T-helper 17 cell (primary cell): ENCODE data around the gene RNF150. TPM values are rescaled to one million over a fixed set of nuclear protein-coding genes. Genes with fewer than 3 reads are reported as not detected.
A peak's percentile ranks its signal among the peaks of the same experiment; 100 is the strongest.

ENCODE experiments used
- ATAC-seq: fragments of 150-1000 bp; cut with Tn5 transposase; 2 replicates; pipeline ENCODE4 v1.10.0; 2021; ENCODE audit warnings: mild to moderate bottlenecking, moderate library complexity
- DNase-seq, 3 donors: peaks; one replicate each; pipeline versions ENCODE4 v3.0.0 to v3.0.0-alpha.2; 2020 to 2021
- H3K9me3 ChIP-seq: one replicate; pipeline ENCODE4 v1.7.0; 2013; ENCODE audit warnings: low read length, mild to moderate bottlenecking; ENCODE audit not compliant: control insufficient read depth, poor library complexity, severe bottlenecking
- H3K27ac Mint-ChIP-seq: one replicate; pipeline ENCODE4 v1.8.0; 2022; ENCODE audit warnings: mild to moderate bottlenecking, moderate library complexity, mixed read lengths
- H3K27me3 Mint-ChIP-seq: one replicate; pipeline ENCODE4 v1.8.0; 2022; ENCODE audit warnings: mixed read lengths
- H3K36me3 Mint-ChIP-seq: one replicate; pipeline ENCODE4 v1.8.0; 2022; ENCODE audit warnings: low read depth, mixed read lengths
- H3K4me1 Mint-ChIP-seq: one replicate; pipeline ENCODE4 v1.8.0; 2022; ENCODE audit warnings: mild to moderate bottlenecking, mixed read lengths
- H3K4me3 Mint-ChIP-seq: one replicate; pipeline ENCODE4 v1.8.0; 2022; ENCODE audit warnings: mild to moderate bottlenecking, moderate library complexity, mixed read lengths
- total RNA-seq, 4 donors: library from RNA in 2 of 4; stranded (reverse) in 2 of 4; gene quantifications; one replicate each; pipeline ENCODE4 v1.2.3 and lab custom pipeline; 2022 to 2026

RNF150 gene
- total RNA-seq, 2 donors from 2014 or later, result not detected

DNA sequence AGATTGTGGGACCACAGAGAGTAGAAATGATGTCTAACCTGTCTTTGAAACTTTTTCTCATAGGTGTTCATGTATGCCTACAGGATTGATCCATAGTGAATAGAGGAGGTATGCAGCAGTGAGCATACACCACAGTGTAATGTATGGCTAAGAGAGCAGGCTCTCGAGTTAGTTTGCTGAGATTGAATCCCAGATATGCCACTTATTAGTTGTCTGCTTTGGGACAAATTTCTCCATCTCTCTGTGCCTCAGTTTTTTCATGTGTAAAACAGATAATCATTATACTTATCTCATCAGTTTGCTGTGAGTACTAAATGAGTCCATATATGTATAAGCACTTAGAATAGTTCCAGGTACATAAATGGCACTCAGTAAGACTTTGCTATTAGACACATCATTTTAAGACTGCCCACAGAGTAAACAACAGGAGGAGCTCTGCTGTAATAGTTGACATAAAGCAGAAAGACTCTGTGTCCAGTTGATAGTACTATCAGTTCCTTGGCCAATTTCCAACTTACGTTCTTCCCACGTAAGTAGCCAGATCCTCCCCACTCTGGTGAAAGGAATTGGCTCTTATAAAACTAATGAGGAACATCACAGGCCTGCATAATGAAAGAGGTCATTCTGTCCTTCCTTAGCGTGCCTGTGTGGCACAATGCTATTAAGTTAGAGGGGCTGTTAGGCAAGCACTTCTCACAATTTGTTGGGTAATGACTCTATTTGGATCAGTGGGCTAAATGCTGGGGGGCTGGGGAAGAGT, 20.7 kb upstream of the RNF150 start:
- Mint-ChIP-seq H3K36me3 (no peaks in the 10 kb centered on the region), H3K27me3 (peaks cover 25% of the 10 kb centered on the region), H3K4me1 (no peaks in the 10 kb centered on the region), H3K27ac (no peak overlapping the region), H3K4me3 (no peak overlapping the region)
- ATAC-seq (no peak), DNase-seq (no peak)
- H3K9me3 ChIP-seq, result no peaks in the 10 kb centered on the region

DNA sequence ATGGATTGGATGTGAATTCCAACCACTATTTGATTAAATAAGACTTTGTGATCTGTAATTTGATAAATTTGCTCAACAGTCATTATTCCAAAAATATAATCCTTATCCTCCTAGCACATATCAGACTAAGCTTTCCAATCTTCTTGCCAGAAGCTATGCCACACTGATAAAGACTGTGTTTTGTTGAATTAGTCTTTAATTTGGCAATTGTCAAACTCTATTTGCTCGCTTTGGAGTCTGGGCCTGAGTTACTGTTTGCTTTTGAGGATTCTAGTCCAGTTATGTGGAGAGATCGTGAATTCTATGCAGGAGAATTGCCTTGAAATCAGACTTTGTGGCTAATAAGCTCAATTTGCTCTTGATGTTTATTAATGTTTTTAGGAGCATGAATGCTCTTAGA, 10.9 kb upstream of the RNF150 start:
- ATAC-seq, result no peak
- no peaks in the 10 kb centered on the region for H3K9me3 ChIP-seq
- no peak for DNase-seq
- Mint-ChIP-seq H3K4me3 (no peak overlapping the region), H3K4me1 (no peaks in the 10 kb centered on the region), H3K27me3 (peaks cover 7% of the 10 kb centered on the region), H3K36me3 (no peaks in the 10 kb centered on the region), H3K27ac (no peak overlapping the region)

DNA sequence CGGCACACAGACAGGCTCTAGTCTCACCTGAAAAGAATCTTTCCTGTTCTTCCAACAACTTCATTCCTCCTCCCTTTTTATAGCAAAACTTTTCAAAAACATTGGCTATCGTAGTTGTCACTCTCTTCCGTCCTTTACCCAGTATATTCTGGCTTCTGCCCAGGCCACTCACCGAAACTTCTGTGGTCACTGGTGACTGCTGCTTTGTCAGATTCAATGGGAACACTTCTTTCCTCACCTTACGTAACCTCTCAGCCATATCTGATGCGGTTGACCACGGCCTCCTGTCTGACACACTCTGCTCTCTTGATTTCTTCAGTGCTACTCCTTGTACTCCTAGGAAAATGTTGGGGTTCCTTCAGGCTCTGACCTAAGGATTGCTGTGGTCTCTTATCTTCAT, 9.2 kb upstream of the RNF150 start:
- H3K4me1 Mint-ChIP-seq, result no peaks in the 10 kb centered on the region
- peaks cover 7% of the 10 kb centered on the region for H3K27me3 Mint-ChIP-seq
- ATAC-seq (no peak), DNase-seq (no peak)
- no peaks in the 10 kb centered on the region for H3K9me3 ChIP-seq
- no peak overlapping the region for H3K4me3 Mint-ChIP-seq
- no peak overlapping the region for H3K27ac Mint-ChIP-seq
- no peaks in the 10 kb centered on the region for H3K36me3 Mint-ChIP-seq

DNA sequence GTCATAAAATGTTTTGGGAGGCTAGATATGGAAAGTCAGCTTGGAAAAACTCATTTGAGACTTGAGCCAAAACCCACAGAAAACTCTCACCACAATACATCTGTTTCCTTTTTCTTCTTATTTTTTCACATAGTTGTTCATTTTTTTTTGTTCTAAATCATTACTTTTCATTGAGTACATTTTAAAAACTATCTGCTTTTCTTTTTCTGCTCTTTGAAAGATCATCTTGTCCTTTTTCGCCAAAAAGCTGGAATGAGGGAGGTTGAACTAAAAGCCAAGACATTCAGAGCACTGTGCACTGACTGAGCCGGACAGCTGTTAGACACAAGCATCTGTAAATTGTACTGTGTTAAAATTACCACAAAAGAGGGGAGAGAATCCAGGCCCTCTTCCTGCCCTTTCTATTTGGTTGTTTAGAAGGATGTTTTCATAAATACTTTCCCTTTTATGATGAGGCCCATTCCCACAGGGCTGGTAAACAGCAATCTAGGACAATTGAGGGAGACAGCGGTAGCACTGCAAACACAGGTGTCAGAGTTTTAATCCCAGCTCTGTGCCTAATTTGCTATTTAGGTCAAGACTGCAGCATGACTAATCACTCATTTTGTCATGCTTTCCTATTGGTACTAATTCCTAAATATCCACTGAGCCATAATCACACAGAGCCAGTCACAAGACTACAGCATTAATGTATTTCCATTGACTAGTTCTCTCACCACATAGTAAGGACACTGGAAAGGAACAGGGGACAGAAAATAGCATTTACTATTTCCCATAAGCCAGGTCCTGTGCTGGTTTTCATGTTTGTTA, 7.3 kb upstream of the RNF150 start:
- ATAC-seq (no peak), DNase-seq (no peak)
- Mint-ChIP-seq H3K27ac (no peak overlapping the region), H3K36me3 (no peaks in the 10 kb centered on the region), H3K4me1 (no peaks in the 10 kb centered on the region), H3K4me3 (no peak overlapping the region), H3K27me3 (peaks cover 24% of the 10 kb centered on the region)
- no peaks in the 10 kb centered on the region for H3K9me3 ChIP-seq

DNA sequence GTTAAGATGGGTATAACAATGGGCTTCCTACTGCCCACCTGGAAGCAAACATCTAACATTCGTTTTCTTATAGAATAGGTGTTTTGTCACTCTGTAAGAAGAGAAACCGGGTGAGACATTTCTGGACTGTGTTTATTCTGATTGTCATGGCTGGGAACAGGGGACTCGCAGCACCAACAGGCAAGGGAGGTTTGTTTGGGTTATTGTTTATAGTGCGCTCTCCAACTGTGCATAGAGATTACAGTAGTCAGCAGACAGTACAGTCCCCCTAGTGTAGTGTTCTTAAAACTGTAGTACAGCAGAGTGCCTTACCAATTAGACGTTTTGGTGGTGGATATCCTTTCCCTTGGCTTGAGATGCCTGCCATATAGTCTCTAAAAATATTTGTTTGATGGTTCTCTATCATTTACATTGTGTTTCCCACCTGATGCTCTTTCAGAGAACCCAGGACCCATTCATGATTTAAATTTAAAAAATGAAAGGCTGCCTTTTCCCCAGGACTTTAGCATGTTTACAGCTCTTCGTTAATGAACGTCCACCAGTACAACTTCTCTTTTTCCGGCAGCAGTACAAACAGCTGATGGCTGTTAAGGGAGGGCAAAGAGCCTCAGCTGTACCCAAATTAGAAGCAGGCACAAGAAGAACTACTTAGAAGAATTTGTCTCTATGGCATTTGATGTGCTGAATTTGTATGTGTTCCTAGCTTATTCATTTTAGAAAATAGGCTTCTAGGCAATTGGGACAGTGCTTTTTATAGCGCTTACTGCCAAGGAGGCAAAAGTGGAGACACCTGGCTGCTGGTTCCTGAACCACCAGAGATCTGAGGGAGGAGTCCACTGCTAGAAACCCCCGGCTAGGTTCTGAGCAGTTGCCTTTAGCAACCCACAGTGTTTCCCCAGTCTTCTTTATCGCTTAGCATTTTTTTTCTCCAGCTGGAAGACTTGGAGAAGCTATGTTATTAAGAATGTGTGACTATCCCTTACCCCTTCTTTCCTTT, 1.0 kb upstream of the RNF150 start:
- Mint-ChIP-seq H3K27ac (no peak overlapping the region), H3K36me3 (peaks cover 2% of the 10 kb centered on the region), H3K4me3 (peak overlapping the region; percentile 93), H3K4me1 (peaks cover 11% of the 10 kb centered on the region), H3K27me3 (peaks cover 73% of the 10 kb centered on the region)
- no peaks in the 10 kb centered on the region for H3K9me3 ChIP-seq
- DNase-seq, result no peak
- no peak for ATAC-seq

DNA sequence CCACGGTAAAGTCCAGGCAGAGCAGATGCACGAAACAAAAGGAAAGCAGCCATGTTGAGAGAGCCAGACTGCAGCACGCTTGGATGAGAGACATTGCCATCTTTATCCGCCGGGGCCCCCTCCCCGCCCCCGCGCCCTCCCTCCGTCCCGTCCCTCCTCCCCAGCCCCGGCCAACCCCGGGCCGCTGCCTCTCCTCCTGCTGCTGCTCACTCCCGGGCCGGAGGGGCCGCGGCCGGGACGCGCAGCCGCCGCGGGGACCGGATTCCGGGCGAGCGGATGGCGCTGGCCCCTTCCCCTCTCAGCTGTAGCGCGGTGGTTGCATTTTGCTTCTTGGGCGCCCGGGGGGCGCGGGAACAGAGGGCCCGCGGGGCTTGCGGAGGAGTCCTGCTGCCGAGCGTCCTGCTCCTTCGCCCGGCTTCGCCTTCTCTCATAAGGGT, 542 bp downstream of the RNF150 start:
- DNase-seq (no peak), ATAC-seq (no peak)
- H3K36me3 Mint-ChIP-seq, result peaks cover 2% of the 10 kb centered on the region
- peaks cover 11% of the 10 kb centered on the region for H3K4me1 Mint-ChIP-seq
- H3K4me3 Mint-ChIP-seq, result peak overlapping the region; percentile 93
- peaks cover 89% of the 10 kb centered on the region for H3K27me3 Mint-ChIP-seq
- no peak overlapping the region for H3K27ac Mint-ChIP-seq
- no peaks in the 10 kb centered on the region for H3K9me3 ChIP-seq

DNA sequence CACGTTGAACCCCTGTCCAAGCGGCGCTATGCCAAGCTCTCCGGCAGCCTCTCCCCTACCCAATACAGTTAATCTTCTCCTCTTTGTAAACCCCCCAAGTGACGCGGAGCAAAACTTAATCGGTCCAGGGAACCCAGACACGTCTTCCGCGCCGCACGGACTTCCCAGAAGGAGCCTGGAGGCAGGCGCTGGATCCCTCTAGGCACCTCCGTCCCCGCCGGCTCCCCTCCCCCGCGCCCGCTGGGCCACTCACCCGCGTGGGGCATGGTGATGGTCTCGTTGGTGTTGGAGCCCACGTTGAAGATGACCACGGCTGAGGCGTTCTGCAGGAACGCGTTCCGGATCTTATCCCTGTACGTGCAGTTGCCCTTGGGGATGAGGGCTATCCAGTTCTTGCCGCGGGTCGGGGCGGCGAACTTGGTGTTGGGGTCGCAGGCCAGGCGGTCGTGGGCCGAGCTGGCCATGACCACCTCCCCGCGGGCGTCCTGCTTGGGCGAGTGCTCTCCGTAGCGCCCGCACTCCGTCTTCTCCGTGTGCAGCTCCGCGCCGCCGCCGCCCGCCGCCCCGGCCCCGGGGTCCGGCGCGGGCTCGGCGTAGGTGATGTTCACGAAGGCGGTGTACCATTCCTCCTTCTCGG, 1.1 kb downstream of the RNF150 start:
- H3K27ac Mint-ChIP-seq, result no peak overlapping the region
- ATAC-seq (no peak), DNase-seq (no peak)
- peaks cover 2% of the 10 kb centered on the region for H3K36me3 Mint-ChIP-seq
- no peaks in the 10 kb centered on the region for H3K9me3 ChIP-seq
- H3K4me1 Mint-ChIP-seq, result peaks cover 11% of the 10 kb centered on the region
- H3K27me3 Mint-ChIP-seq, result peaks cover 91% of the 10 kb centered on the region
- H3K4me3 Mint-ChIP-seq, result peak overlapping the region; percentile 81

DNA sequence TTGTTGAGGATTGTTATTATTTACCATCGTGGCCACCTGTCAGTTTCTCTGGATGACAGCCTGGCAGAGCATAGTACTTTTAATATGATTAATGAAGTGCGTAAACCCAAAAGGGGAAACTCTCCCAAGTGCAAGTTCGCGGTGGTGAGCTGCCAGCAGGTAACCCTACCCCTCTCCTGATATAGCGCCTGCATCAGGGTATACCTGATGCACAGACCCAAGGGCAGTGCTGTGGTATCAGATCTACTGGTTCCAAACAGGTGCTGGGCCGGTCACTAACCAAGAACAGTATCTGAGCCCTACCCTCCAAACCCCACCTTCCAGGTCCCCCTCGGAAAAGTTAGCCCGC, 1.6 kb downstream of the RNF150 start:
- DNase-seq (no peak), ATAC-seq (no peak)
- Mint-ChIP-seq H3K36me3 (peaks cover 2% of the 10 kb centered on the region), H3K27me3 (peaks cover 89% of the 10 kb centered on the region), H3K4me3 (peak overlapping the region; percentile 81), H3K27ac (no peak overlapping the region), H3K4me1 (peaks cover 11% of the 10 kb centered on the region)
- H3K9me3 ChIP-seq, result no peaks in the 10 kb centered on the region

DNA sequence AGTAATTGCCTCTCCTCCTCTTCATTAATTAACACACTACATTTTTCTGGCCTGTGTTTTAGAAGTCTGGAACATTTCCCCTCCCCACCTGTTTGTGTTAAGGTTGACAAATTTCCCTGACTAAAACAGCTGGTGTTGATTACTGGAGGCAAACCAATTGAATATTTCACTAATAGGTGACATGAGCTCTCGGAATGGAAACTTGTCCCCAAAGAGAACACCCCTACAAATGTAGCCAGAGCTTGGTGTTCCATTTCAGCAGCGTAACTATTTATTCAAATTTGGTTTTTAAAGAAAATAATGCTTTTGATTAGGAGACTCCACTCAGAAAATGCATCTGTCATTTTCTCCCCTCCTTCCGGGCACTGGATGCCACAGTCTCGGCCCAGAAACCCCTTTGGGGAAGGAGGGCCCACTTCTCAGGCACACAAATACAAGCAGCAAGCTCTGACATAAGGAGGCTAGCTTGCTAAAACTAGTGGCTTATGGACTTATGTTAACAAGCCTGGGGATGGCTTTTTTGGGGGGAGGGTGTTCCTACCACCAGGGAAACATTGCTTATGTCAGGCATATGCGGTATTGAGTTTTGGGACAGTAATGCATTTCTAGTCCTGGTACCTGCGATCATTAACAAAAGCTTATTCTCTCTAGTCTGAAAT, 2.2 kb downstream of the RNF150 start:
- Mint-ChIP-seq H3K4me3 (peak overlapping the region; percentile 39), H3K36me3 (peaks cover 2% of the 10 kb centered on the region), H3K27ac (no peak overlapping the region), H3K4me1 (peaks cover 11% of the 10 kb centered on the region), H3K27me3 (peaks cover 89% of the 10 kb centered on the region)
- no peak for ATAC-seq
- H3K9me3 ChIP-seq, result no peaks in the 10 kb centered on the region
- DNase-seq, result no peak

DNA sequence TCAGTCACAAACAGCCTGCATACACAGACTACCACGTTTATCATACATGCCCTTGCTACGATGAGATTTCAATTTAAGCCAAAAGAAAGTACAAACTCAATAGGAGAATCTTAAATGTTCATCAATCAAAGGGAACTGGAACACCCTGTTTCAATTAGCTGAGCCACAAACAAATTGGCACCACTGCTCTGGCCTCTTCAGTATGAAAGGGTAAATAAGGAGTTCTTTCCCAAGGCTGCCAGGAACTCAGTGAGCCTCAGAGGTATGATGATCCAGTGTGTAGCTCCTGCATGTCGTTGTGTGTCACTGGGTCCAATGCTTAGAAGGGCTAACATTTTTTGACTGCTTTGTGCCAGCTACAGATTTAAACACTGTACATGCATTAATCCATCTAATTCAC, 5.4 kb downstream of the RNF150 start:
- H3K4me3 Mint-ChIP-seq, result no peak overlapping the region
- no peak overlapping the region for H3K27ac Mint-ChIP-seq
- ATAC-seq, result no peak
- H3K4me1 Mint-ChIP-seq, result peaks cover 5% of the 10 kb centered on the region
- no peaks in the 10 kb centered on the region for H3K36me3 Mint-ChIP-seq
- H3K9me3 ChIP-seq, result no peaks in the 10 kb centered on the region
- peaks cover 67% of the 10 kb centered on the region for H3K27me3 Mint-ChIP-seq
- no peak for DNase-seq

DNA sequence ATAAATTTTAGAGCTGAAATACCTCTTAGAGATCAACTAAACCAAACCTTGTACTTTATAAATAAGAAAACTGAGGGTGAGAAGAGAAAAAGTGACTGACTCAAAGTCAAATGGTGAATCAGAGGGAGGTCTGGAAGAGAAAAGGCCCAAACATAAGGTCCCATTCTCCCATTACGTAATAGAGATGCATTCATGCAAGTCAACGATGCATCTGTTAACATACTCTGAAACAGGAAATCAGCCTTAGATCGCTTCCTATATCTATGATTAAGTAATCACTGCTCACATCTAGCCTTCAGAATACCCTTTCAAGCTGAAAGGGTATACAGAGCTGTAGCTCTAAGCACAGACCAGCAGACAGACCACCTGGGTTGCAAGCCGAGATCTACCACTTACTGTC, 6.5 kb downstream of the RNF150 start:
- Mint-ChIP-seq H3K27ac (no peak overlapping the region), H3K4me3 (no peak overlapping the region), H3K4me1 (no peaks in the 10 kb centered on the region), H3K36me3 (no peaks in the 10 kb centered on the region), H3K27me3 (peaks cover 61% of the 10 kb centered on the region)
- ATAC-seq, result no peak
- H3K9me3 ChIP-seq, result no peaks in the 10 kb centered on the region
- no peak for DNase-seq

DNA sequence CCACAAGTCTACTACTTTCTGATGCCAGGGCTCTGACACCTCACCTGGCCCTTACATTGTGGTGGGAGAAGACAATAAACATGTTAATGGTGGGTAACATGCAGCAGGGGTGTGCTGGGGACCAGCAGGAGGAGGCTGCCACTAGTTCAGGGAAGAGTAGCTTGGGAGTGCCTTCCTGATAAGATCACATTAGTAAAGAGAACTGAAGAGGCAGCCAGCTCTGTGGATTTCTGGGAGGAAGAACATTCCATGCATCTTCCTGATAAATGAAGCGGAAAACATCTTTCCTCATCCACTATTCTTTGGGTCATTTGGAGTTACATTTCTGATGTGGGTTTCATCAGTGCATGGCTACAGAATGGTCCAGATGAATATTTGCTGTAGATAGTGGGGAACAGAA, 9.0 kb downstream of the RNF150 start:
- H3K36me3 Mint-ChIP-seq, result no peaks in the 10 kb centered on the region
- no peak for ATAC-seq
- no peak overlapping the region for H3K4me3 Mint-ChIP-seq

More for the DNA sequence above, 9.0 kb downstream of the RNF150 start:
- no peaks in the 10 kb centered on the region for H3K9me3 ChIP-seq
- Mint-ChIP-seq H3K27me3 (peaks cover 36% of the 10 kb centered on the region), H3K27ac (no peak overlapping the region), H3K4me1 (no peaks in the 10 kb centered on the region)
- DNase-seq, result no peak
